ENCODE results near the gene CGB1.
"Not testable (repeated sequence)": the region's sequence is repeated elsewhere in the genome, so short reads cannot be mapped to it uniquely, and the experiment has no call there.

The CGB1 gene

GRCh38 chr19:49059053-49059452, 22.4 kb upstream of the CGB1 start:
- Histone ChIP-seq H3K36me3 (ENCODE audit: control insufficient read depth in 1 of 2, insufficient read depth in 2 of 2, low read length in 2 of 2) (no peaks in the 10 kb centered on the region), H3K4me1 (ENCODE audit: control insufficient read depth in 1 of 2, insufficient read depth in 2 of 2, low read length in 2 of 2) (peaks cover 5 to 19% of the 10 kb centered on the region in 2 donors), H3K4me3 (ENCODE audit: low read depth in 1 of 2, low read length in 2 of 2) (no peak overlapping the region), H3K27ac (ENCODE audit: low read depth, low read length) (no peak overlapping the region), H3K9me3 (ENCODE audit: control insufficient read depth in 1 of 2, low read length in 2 of 2) (no peaks in the 10 kb centered on the region), H3K9ac (ENCODE audit: low read depth in 1 of 2, low read length in 2 of 2) (no peak overlapping the region), H3K27me3 (ENCODE audit: control insufficient read depth in 1 of 2, insufficient read depth in 2 of 2, low read length in 2 of 2) (peaks cover 13 to 25% of the 10 kb centered on the region in 2 donors)

- Histone ChIP-seq H3K4me3 (ENCODE audit: low read depth in 1 of 2, low read length in 2 of 2) (no peak overlapping the region), H3K36me3 (ENCODE audit: control insufficient read depth in 1 of 2, insufficient read depth in 2 of 2, low read length in 2 of 2) (no peaks in the 10 kb centered on the region), H3K27ac (ENCODE audit: low read depth, low read length) (no peak overlapping the region), H3K27me3 (ENCODE audit: control insufficient read depth in 1 of 2, insufficient read depth in 2 of 2, low read length in 2 of 2) (peaks cover 13 to 25% of the 10 kb centered on the region in 2 donors), H3K4me1 (ENCODE audit: control insufficient read depth in 1 of 2, insufficient read depth in 2 of 2, low read length in 2 of 2) (peaks cover 5 to 19% of the 10 kb centered on the region in 2 donors), H3K9me3 (ENCODE audit: control insufficient read depth in 1 of 2, low read length in 2 of 2) (no peaks in the 10 kb centered on the region), H3K9ac (ENCODE audit: low read depth in 1 of 2, low read length in 2 of 2) (no peak overlapping the region)
Observed at GRCh38 chr19:49058562-49058961, 21.9 kb upstream of the CGB1 start.

GRCh38 chr19:49057636-49058234, 21.0 kb upstream of the CGB1 start, which contains the start of gene CGB7:
CGB7 (minus strand) TSS chr19:49057749; CDS start chr19:49055375, 2,374 bp downstream.
- no peak within 1 kb of the TSS for H3K27ac ChIP-seq (ENCODE audit: low read depth, low read length)
- peak within 1 kb of the TSS in 1 of 2 donors; percentile 43 for H3K9ac ChIP-seq (ENCODE audit: low read depth in 1 of 2, low read length in 2 of 2)
- no peaks in the 10 kb centered on the region for H3K9me3 ChIP-seq (ENCODE audit: control insufficient read depth in 1 of 2, low read length in 2 of 2)
- no peaks in the 10 kb centered on the region for H3K36me3 ChIP-seq (ENCODE audit: control insufficient read depth in 1 of 2, insufficient read depth in 2 of 2, low read length in 2 of 2)
- H3K4me3 ChIP-seq (ENCODE audit: low read depth in 1 of 2, low read length in 2 of 2), result peak within 1 kb of the TSS; percentile 58 to 73
- peaks cover 13 to 25% of the 10 kb centered on the region in 2 donors for H3K27me3 ChIP-seq (ENCODE audit: control insufficient read depth in 1 of 2, insufficient read depth in 2 of 2, low read length in 2 of 2)
- peaks cover 5 to 19% of the 10 kb centered on the region in 2 donors for H3K4me1 ChIP-seq (ENCODE audit: control insufficient read depth in 1 of 2, insufficient read depth in 2 of 2, low read length in 2 of 2)

DNA sequence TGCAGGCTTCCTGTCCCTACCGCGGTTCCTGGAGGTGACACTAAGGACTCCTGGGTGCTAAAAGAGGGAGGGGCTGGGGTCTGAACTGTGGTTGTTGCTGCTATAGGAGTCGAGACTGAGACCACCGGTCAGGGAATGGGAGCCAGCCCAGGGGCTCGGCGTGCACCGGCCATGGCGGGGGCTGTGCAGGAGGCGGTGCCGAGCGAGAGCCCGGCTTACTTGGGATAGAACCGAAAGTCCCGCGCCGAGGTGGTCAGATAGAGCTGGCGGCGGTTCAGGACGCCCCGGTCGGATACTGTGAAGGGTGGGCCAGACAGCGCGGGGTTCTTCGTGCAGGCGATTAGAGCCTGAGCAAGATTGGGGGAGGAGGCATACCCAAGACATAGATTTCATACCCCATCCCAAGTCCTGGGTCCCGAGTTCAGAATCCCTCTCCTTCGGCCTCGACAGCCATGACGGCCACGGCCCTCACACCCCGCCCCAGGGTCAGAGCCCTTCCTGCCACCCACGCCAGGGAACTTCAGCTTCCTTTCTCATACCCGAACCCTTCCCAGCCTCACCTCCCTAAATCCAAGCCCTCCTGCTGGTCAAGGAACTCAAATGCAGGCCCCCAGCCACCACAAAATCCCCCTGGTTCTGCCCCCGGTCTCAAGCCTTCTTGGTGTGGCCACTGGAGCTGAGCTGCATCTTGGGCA, 20.4 kb upstream of the CGB1 start:
- H3K9me3 ChIP-seq (ENCODE audit: control insufficient read depth in 1 of 2, low read length in 2 of 2); H3K27ac ChIP-seq (ENCODE audit: low read depth, low read length); H3K36me3 ChIP-seq (ENCODE audit: control insufficient read depth in 1 of 2, insufficient read depth in 2 of 2, low read length in 2 of 2): not testable (repeated sequence)
- Histone ChIP-seq H3K4me3 (ENCODE audit: low read depth in 1 of 2, low read length in 2 of 2) (peak overlapping the region; percentile 58 to 73), H3K9ac (ENCODE audit: low read depth in 1 of 2, low read length in 2 of 2) (peak overlapping the region in 1 of 2 donors; percentile 43), H3K27me3 (ENCODE audit: control insufficient read depth in 1 of 2, insufficient read depth in 2 of 2, low read length in 2 of 2) (peaks cover 13 to 25% of the 10 kb centered on the region in 2 donors), H3K4me1 (ENCODE audit: control insufficient read depth in 1 of 2, insufficient read depth in 2 of 2, low read length in 2 of 2) (peaks cover 5 to 19% of the 10 kb centered on the region in 2 donors)

- no peak overlapping the region for H3K27ac ChIP-seq (ENCODE audit: low read depth, low read length)
- peaks cover 13 to 23% of the 10 kb centered on the region in 2 donors for H3K27me3 ChIP-seq (ENCODE audit: control insufficient read depth in 1 of 2, insufficient read depth in 2 of 2, low read length in 2 of 2)
- peaks cover 5 to 19% of the 10 kb centered on the region in 2 donors for H3K4me1 ChIP-seq (ENCODE audit: control insufficient read depth in 1 of 2, insufficient read depth in 2 of 2, low read length in 2 of 2)
- H3K9ac ChIP-seq (ENCODE audit: low read depth in 1 of 2, low read length in 2 of 2), result peak overlapping the region in 1 of 2 donors; percentile 43
- H3K4me3 ChIP-seq (ENCODE audit: low read depth in 1 of 2, low read length in 2 of 2), result peak overlapping the region; percentile 58 to 73
- no peaks in the 10 kb centered on the region for H3K9me3 ChIP-seq (ENCODE audit: control insufficient read depth in 1 of 2, low read length in 2 of 2)
- H3K36me3 ChIP-seq (ENCODE audit: control insufficient read depth in 1 of 2, insufficient read depth in 2 of 2, low read length in 2 of 2), result no peaks in the 10 kb centered on the region
Observed at GRCh38 chr19:49056101-49056901, 19.6 kb upstream of the CGB1 start.

- H3K27me3 ChIP-seq (ENCODE audit: control insufficient read depth in 1 of 2, insufficient read depth in 2 of 2, low read length in 2 of 2); H3K27ac ChIP-seq (ENCODE audit: low read depth, low read length); H3K4me3 ChIP-seq (ENCODE audit: low read depth in 1 of 2, low read length in 2 of 2); H3K9ac ChIP-seq (ENCODE audit: low read depth in 1 of 2, low read length in 2 of 2); H3K4me1 ChIP-seq (ENCODE audit: control insufficient read depth in 1 of 2, insufficient read depth in 2 of 2, low read length in 2 of 2); H3K36me3 ChIP-seq (ENCODE audit: control insufficient read depth in 1 of 2, insufficient read depth in 2 of 2, low read length in 2 of 2); H3K9me3 ChIP-seq (ENCODE audit: control insufficient read depth in 1 of 2, low read length in 2 of 2): not testable (repeated sequence)
Observed at GRCh38 chr19:49050376-49051033, 13.8 kb upstream of the CGB1 start.

DNA sequence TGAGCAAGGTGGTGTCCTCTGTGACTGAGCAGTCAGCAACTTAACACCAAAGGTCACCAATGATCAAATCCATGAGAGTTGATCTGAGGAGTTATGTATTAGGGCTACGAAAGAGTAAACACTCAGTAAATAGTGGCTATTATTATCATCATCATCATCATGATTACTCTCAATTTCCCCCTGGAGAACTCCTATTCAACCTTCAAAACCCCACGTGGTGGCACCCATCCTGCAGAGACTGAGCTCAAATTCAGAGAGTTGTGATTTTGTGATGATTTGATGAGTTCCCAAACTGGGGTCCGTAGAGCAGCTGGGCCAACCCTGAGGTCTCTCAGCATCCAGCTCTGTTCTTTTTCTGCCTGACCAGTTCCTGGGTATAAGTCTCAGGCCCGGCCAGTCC, 13.1 kb upstream of the CGB1 start:
- not testable (repeated sequence) for H3K4me3 ChIP-seq (ENCODE audit: low read depth in 1 of 2, low read length in 2 of 2); H3K4me1 ChIP-seq (ENCODE audit: control insufficient read depth in 1 of 2, insufficient read depth in 2 of 2, low read length in 2 of 2); H3K27me3 ChIP-seq (ENCODE audit: control insufficient read depth in 1 of 2, insufficient read depth in 2 of 2, low read length in 2 of 2)

GRCh38 chr19:49049011-49049410, 12.3 kb upstream of the CGB1 start, which contains the start of gene CGB8:
CGB8 (minus strand) TSS chr19:49049111; CDS start chr19:49048739, 372 bp downstream.
- H3K36me3 ChIP-seq (ENCODE audit: control insufficient read depth in 1 of 2, insufficient read depth in 2 of 2, low read length in 2 of 2); H3K9me3 ChIP-seq (ENCODE audit: control insufficient read depth in 1 of 2, low read length in 2 of 2); H3K27ac ChIP-seq (ENCODE audit: low read depth, low read length): not testable (repeated sequence)

More for the DNA sequence above, 13.1 kb upstream of the CGB1 start:
- H3K27ac ChIP-seq (ENCODE audit: low read depth, low read length); H3K9me3 ChIP-seq (ENCODE audit: control insufficient read depth in 1 of 2, low read length in 2 of 2); H3K36me3 ChIP-seq (ENCODE audit: control insufficient read depth in 1 of 2, insufficient read depth in 2 of 2, low read length in 2 of 2); H3K9ac ChIP-seq (ENCODE audit: low read depth in 1 of 2, low read length in 2 of 2): not testable (repeated sequence)

GRCh38 chr19:49043548-49043947, 6.9 kb upstream of the CGB1 start, which contains the start of gene CGB5:
CGB5 (plus strand) TSS chr19:49043848; CDS start chr19:49044210, 362 bp downstream.
- H3K9me3 ChIP-seq (ENCODE audit: control insufficient read depth in 1 of 2, low read length in 2 of 2); H3K4me3 ChIP-seq (ENCODE audit: low read depth in 1 of 2, low read length in 2 of 2); H3K9ac ChIP-seq (ENCODE audit: low read depth in 1 of 2, low read length in 2 of 2); H3K27ac ChIP-seq (ENCODE audit: low read depth, low read length); H3K4me1 ChIP-seq (ENCODE audit: control insufficient read depth in 1 of 2, insufficient read depth in 2 of 2, low read length in 2 of 2); H3K27me3 ChIP-seq (ENCODE audit: control insufficient read depth in 1 of 2, insufficient read depth in 2 of 2, low read length in 2 of 2); H3K36me3 ChIP-seq (ENCODE audit: control insufficient read depth in 1 of 2, insufficient read depth in 2 of 2, low read length in 2 of 2): not testable (repeated sequence)

More at GRCh38 chr19:49049011-49049410, 12.3 kb upstream of the CGB1 start, which contains the start of gene CGB8:
- not testable (repeated sequence) for H3K4me1 ChIP-seq (ENCODE audit: control insufficient read depth in 1 of 2, insufficient read depth in 2 of 2, low read length in 2 of 2); H3K27me3 ChIP-seq (ENCODE audit: control insufficient read depth in 1 of 2, insufficient read depth in 2 of 2, low read length in 2 of 2); H3K9ac ChIP-seq (ENCODE audit: low read depth in 1 of 2, low read length in 2 of 2); H3K4me3 ChIP-seq (ENCODE audit: low read depth in 1 of 2, low read length in 2 of 2)
